Panc1 (cell line): Measurements from ENCODE around the gene SETX. TPM values are rescaled to one million over a fixed set of nuclear protein-coding genes. Genes with fewer than 3 reads are reported as not detected.

ENCODE experiments used
- ATAC-seq: fragments of 200-7000 bp; cut with Tn5 transposase; 2 replicates; pipeline ENCODE4 v1.9.1; 2020; ENCODE audit warnings: mild to moderate bottlenecking, moderate library complexity
- BruUV-seq: library from RNA; stranded (reverse); fragments of 400-500 nt; replicated peaks from 2 replicates; lab custom pipeline; 2021; lab: Mats Ljungman, UMichigan
- CTCF ChIA-PET: fragments of 300-600 bp; sonication (Branson Sonifier 250); formaldehyde crosslinking; loops from one replicate; lab custom pipeline; 2022; ENCODE audit warnings: antibody characterized with exemption; lab: Charles Lee
- POLR2A ChIA-PET: fragments of 300-600 bp; sonication (Branson Sonifier 250); formaldehyde crosslinking; loops from one replicate; lab custom pipeline; 2022; ENCODE audit warnings: antibody characterized with exemption; lab: Charles Lee
- DNase-seq: peaks from one replicate; pipeline ENCODE4 v3.0.0-alpha.2; 2010; ENCODE audit warnings: low read depth, low spot score
- H3K27ac ChIP-seq: 2 replicates; pipeline ENCODE4 v1.5.1; 2011; ENCODE audit warnings: mild to moderate bottlenecking, low read length, inconsistent platforms
- H3K27me3 ChIP-seq: fragments of 200-500 bp; sonication (Bioruptor generic); 2 replicates; pipeline ENCODE4 v1.6.0; 2014; ENCODE audit warnings: low read length, inconsistent platforms; ENCODE audit not compliant: control insufficient read depth, insufficient read depth
- H3K36me3 ChIP-seq: fragments of 200-500 bp; sonication (Bioruptor generic); 2 replicates; pipeline ENCODE4 v1.5.1; 2014; ENCODE audit warnings: inconsistent platforms, mild to moderate bottlenecking, low read length, moderate library complexity; ENCODE audit not compliant: control insufficient read depth, insufficient read depth
- H3K4me1 ChIP-seq: 2 replicates; pipeline ENCODE4 v1.5.1; 2011; ENCODE audit warnings: inconsistent platforms, mild to moderate bottlenecking, low read length, moderate library complexity; ENCODE audit not compliant: control insufficient read depth, insufficient read depth
- H3K4me3 ChIP-seq, 2 experiments: 2 replicates each; pipeline ENCODE4 v1.5.1; 2011 to 2012; ENCODE audit warnings: low read depth in 2 of 2, low read length in 2 of 2, mild to moderate bottlenecking in 2 of 2, inconsistent platforms in 1 of 2, moderate library complexity in 1 of 2
- H3K9me3 ChIP-seq: fragments of 200-500 bp; sonication (Bioruptor generic); 2 replicates; pipeline ENCODE4 v1.5.1; 2014; ENCODE audit warnings: low read depth, mild to moderate bottlenecking, inconsistent platforms, low read length, moderate library complexity; ENCODE audit not compliant: control insufficient read depth, insufficient read depth
- POLR2AphosphoS5 ChIP-seq: IDR thresholded peaks from 2 replicates; pipeline ENCODE4 v1.6.1; 2012; ENCODE audit warnings: mild to moderate bottlenecking, low read depth, low read length, moderate library complexity
- REST ChIP-seq, 2 experiments: IDR thresholded peaks; 2 replicates each; pipeline ENCODE4 v1.6.1; 2011 to 2012; ENCODE audit warnings: low read depth in 2 of 2, control low read depth in 1 of 2, low read length in 1 of 2, mild to moderate bottlenecking in 1 of 2, moderate library complexity in 1 of 2; ENCODE audit not compliant: insufficient read depth in 1 of 2
- SIN3A ChIP-seq: IDR thresholded peaks from 2 replicates; pipeline ENCODE4 v1.6.1; 2012; ENCODE audit warnings: low read depth, mild to moderate bottlenecking, low read length, moderate library complexity, borderline replicate concordance; ENCODE audit not compliant: insufficient read depth
- TCF7L2 ChIP-seq: IDR thresholded peaks from 2 replicates; pipeline ENCODE4 v1.6.1; 2011; ENCODE audit warnings: mild to moderate bottlenecking, low read depth, low read length, inconsistent platforms
- in situ Hi-C: cut with HindIII; loops from 2 replicates; pipeline ENCODE4 v1.10.0; 2016; ENCODE audit warnings: low sequenced_read_pairs, low pct_unique_long_range_greater_than_20kb
- intact Hi-C: fragments of 100-400 bp; cut with micrococcal nuclease; formaldehyde crosslinking; loops from one replicate; pipeline ENCODE4 v1.10.0; 2022; ENCODE audit not compliant: unreplicated experiment
- total RNA-seq: library from RNA; stranded (reverse); gene quantifications from one replicate; pipeline ENCODE4 v1.2.1, GENCODE V29; 2021; ENCODE audit not compliant: unreplicated experiment
- TF ChIP-seq, protein P1 (sequence below): fragments of 450-650 bp; IDR thresholded peaks from 2 replicates; pipeline ENCODE4 v1.5.1; 2017; ENCODE audit warnings: mild to moderate bottlenecking

Gene SETX
- total RNA-seq, 1 experiment from 2014 or later: 28.1 TPM

DNA sequence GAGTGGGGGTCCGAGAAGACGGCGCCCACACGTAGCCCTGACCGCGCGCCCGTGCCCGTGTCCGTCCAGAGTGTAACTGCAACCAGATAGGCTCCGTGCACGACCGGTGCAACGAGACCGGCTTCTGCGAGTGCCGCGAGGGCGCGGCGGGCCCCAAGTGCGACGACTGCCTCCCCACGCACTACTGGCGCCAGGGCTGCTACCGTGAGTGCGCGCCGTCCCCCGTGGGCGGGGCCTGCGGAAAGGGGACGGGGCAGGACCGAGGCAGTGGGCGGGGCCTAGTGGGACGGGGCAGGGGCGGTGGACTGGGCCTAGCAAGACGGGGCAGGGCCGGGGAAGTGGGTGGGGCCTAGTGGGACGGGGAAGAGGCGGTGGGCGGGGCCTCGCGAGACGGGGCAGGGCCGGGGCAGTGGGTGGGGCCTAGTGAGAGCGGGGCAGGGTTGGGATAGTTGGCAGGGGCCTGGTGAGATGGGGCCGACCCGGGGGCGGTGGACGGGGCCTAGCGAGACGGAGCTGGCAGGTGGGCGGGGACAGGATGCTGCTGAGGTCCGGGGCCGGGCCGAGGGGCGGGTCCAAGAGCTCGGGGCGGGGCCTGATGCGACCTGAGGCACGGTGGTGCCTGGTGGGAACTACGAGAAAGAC lies 113.8 kb downstream of the SETX start:
- BruUV-seq: no TSS peak
- Histone ChIP-seq H3K4me1 (no peaks in the 10 kb centered on the region; the same call in none of the 2 replicates), H3K9me3 (no peaks in the 10 kb centered on the region), H3K4me3 (peak overlapping the region; percentile 42 to 58), H3K36me3 (no peaks in the 10 kb centered on the region), H3K27ac (no peak overlapping the region), H3K27me3 (no peaks in the 10 kb centered on the region)
- POLR2A ChIA-PET: no interaction called here
- DNase-seq (peak; percentile 65), ATAC-seq (peak; percentile 88)
- intact Hi-C loops: no loop called here
- CTCF ChIA-PET: interaction anchor here (0.6 kb wide), 1 partner anchor 484 kb away, joined by 3 read pairs; no protein-coding TSS in a partner anchor
- TF ChIP-seq REST (IDR thresholded peaks at IDR 0.05; ENCODE audit: insufficient read depth in 1 of 2, low read depth in 2 of 2, low read length in 1 of 2) (no peak), SIN3A (no peak), POLR2AphosphoS5 (no peak), TCF7L2 (no peak)
- TF ChIP-seq, protein P1, sequence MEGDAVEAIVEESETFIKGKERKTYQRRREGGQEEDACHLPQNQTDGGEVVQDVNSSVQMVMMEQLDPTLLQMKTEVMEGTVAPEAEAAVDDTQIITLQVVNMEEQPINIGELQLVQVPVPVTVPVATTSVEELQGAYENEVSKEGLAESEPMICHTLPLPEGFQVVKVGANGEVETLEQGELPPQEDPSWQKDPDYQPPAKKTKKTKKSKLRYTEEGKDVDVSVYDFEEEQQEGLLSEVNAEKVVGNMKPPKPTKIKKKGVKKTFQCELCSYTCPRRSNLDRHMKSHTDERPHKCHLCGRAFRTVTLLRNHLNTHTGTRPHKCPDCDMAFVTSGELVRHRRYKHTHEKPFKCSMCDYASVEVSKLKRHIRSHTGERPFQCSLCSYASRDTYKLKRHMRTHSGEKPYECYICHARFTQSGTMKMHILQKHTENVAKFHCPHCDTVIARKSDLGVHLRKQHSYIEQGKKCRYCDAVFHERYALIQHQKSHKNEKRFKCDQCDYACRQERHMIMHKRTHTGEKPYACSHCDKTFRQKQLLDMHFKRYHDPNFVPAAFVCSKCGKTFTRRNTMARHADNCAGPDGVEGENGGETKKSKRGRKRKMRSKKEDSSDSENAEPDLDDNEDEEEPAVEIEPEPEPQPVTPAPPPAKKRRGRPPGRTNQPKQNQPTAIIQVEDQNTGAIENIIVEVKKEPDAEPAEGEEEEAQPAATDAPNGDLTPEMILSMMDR: no peak
- in situ Hi-C loops: no loop called here

- in situ Hi-C loops (no loop called here), intact Hi-C loops (loop anchor here (5.0 kb wide), 1 partner anchor 73 kb away; no protein-coding TSS in a partner anchor)
- TF ChIP-seq SIN3A (no peak), TCF7L2 (no peak), REST (IDR thresholded peaks at IDR 0.05; ENCODE audit: insufficient read depth in 1 of 2, low read depth in 2 of 2, low read length in 1 of 2) (no peak), POLR2AphosphoS5 (no peak)
- TF ChIP-seq, protein P1: no peak
- ChIA-PET POLR2A (no interaction called here), CTCF (no interaction called here)
- Histone ChIP-seq H3K9me3 (no peaks in the 10 kb centered on the region), H3K27ac (no peak overlapping the region), H3K36me3 (no peaks in the 10 kb centered on the region), H3K4me3 (peak overlapping the region; percentile 42 to 45), H3K4me1 (no peaks in the 10 kb centered on the region; the same call in none of the 2 replicates), H3K27me3 (no peaks in the 10 kb centered on the region)
- no TSS peak for BruUV-seq
- no peak for DNase-seq
- no peak for ATAC-seq
Measured at GRCh38 chr9:132239999-132240840, 114.6 kb downstream of the SETX start.
